Measurements from ENCODE around the gene RPS28.

RPS28 gene

GRCh38 chr19:8323781-8324185 is 2.5 kb downstream of the RPS28 start:
- peaks cover 6 to 7% of the 10 kb centered on the region in 2 donors for H3K36me3 ChIP-seq (ENCODE audit: control insufficient read depth in 1 of 2, insufficient read depth in 2 of 2, low read length in 2 of 2)
- H3K4me1 ChIP-seq (ENCODE audit: control insufficient read depth in 1 of 2, insufficient read depth in 2 of 2, low read length in 2 of 2): peaks cover 9 to 34% of the 10 kb centered on the region in 2 donors
- H3K27me3 ChIP-seq (ENCODE audit: low read depth, low read length): no peaks in the 10 kb centered on the region
- no peak overlapping the region for H3K27ac ChIP-seq (ENCODE audit: low read length)
- no peaks in the 10 kb centered on the region for H3K9me3 ChIP-seq (ENCODE audit: control insufficient read depth in 1 of 2, low read length in 2 of 2)
- H3K4me3 ChIP-seq (ENCODE audit: low read depth in 1 of 2, low read length in 2 of 2): no peak overlapping the region

GRCh38 chr19:8324186-8325050 is 3.1 kb downstream of the RPS28 start:
- H3K9me3 ChIP-seq (ENCODE audit: control insufficient read depth in 1 of 2, low read length in 2 of 2): no peaks in the 10 kb centered on the region
- no peaks in the 10 kb centered on the region for H3K27me3 ChIP-seq (ENCODE audit: low read depth, low read length)
- H3K4me1 ChIP-seq (ENCODE audit: control insufficient read depth in 1 of 2, insufficient read depth in 2 of 2, low read length in 2 of 2): peaks cover 9 to 34% of the 10 kb centered on the region in 2 donors
- no peak overlapping the region for H3K27ac ChIP-seq (ENCODE audit: low read length)
- H3K4me3 ChIP-seq (ENCODE audit: low read depth in 1 of 2, low read length in 2 of 2): no peak overlapping the region
- H3K36me3 ChIP-seq (ENCODE audit: control insufficient read depth in 1 of 2, insufficient read depth in 2 of 2, low read length in 2 of 2): peaks cover 6 to 7% of the 10 kb centered on the region in 2 donors

DNA sequence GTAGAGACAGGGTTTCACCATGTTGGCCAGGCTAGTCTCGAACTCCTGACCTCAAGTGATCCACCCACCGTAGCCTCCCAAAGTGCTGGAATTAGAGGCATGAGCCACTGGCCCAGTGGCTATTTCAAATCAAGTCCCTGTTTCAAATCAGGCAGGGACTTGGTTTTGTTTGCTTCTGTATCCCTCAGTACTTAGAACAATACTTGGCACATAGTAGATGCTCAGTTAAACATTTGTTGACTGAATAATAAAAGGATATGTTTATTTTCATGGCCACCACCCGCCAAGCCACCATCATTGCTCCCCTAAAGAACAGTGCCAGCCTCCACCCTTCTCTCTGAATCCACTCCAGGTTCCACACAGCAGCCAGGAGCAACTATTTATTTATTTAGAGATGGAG is 4.2 kb downstream of the RPS28 start:
- no peaks in the 10 kb centered on the region for H3K27me3 ChIP-seq (ENCODE audit: low read depth, low read length)
- no peak overlapping the region for H3K4me3 ChIP-seq (ENCODE audit: low read depth in 1 of 2, low read length in 2 of 2)
- peaks cover 9 to 24% of the 10 kb centered on the region in 2 donors for H3K4me1 ChIP-seq (ENCODE audit: control insufficient read depth in 1 of 2, insufficient read depth in 2 of 2, low read length in 2 of 2)
- H3K36me3 ChIP-seq (ENCODE audit: control insufficient read depth in 1 of 2, insufficient read depth in 2 of 2, low read length in 2 of 2): peaks cover 6 to 7% of the 10 kb centered on the region in 2 donors
- H3K27ac ChIP-seq (ENCODE audit: low read length): no peak overlapping the region
- no peaks in the 10 kb centered on the region for H3K9me3 ChIP-seq (ENCODE audit: control insufficient read depth in 1 of 2, low read length in 2 of 2)

DNA sequence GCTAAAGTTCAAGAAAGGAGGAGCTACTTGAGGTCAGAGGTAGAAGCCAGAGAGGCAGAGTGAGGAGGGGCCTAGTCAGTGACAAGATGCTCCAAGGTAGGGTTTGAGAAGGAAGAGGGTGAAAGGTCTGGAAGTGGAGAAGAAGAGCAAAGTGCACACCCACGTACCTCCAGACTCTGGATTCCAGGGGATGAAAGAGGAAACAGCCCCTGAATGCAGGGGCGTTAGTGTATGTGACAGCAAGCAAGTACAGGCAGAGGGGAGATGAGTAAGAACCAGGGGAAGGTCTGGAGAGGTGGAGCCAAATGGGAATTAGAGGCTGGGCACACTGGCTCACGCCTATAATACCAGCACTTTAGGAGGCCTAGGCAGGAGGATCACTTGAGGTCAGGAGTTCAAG is 8.7 kb downstream of the RPS28 start:
- Histone ChIP-seq H3K4me1 (ENCODE audit: control insufficient read depth in 1 of 2, insufficient read depth in 2 of 2, low read length in 2 of 2) (peaks cover 0 to 21% of the 10 kb centered on the region in 2 donors), H3K27me3 (ENCODE audit: low read depth, low read length) (peaks cover 17% of the 10 kb centered on the region), H3K36me3 (ENCODE audit: control insufficient read depth in 1 of 2, insufficient read depth in 2 of 2, low read length in 2 of 2) (no peaks in the 10 kb centered on the region), H3K9me3 (ENCODE audit: control insufficient read depth in 1 of 2, low read length in 2 of 2) (no peaks in the 10 kb centered on the region), H3K4me3 (ENCODE audit: low read depth in 1 of 2, low read length in 2 of 2) (no peak overlapping the region), H3K27ac (ENCODE audit: low read length) (no peak overlapping the region)

GRCh38 chr19:8331263-8331845 is 10.1 kb downstream of the RPS28 start:
- no peak overlapping the region for H3K4me3 ChIP-seq (ENCODE audit: low read depth in 1 of 2, low read length in 2 of 2)
- no peaks in the 10 kb centered on the region for H3K9me3 ChIP-seq (ENCODE audit: control insufficient read depth in 1 of 2, low read length in 2 of 2)
- no peaks in the 10 kb centered on the region for H3K36me3 ChIP-seq (ENCODE audit: control insufficient read depth in 1 of 2, insufficient read depth in 2 of 2, low read length in 2 of 2)
- H3K4me1 ChIP-seq (ENCODE audit: control insufficient read depth in 1 of 2, insufficient read depth in 2 of 2, low read length in 2 of 2): peaks cover 0 to 31% of the 10 kb centered on the region in 2 donors
- H3K27me3 ChIP-seq (ENCODE audit: low read depth, low read length): peaks cover 21% of the 10 kb centered on the region
- no peak overlapping the region for H3K27ac ChIP-seq (ENCODE audit: low read length)

DNA sequence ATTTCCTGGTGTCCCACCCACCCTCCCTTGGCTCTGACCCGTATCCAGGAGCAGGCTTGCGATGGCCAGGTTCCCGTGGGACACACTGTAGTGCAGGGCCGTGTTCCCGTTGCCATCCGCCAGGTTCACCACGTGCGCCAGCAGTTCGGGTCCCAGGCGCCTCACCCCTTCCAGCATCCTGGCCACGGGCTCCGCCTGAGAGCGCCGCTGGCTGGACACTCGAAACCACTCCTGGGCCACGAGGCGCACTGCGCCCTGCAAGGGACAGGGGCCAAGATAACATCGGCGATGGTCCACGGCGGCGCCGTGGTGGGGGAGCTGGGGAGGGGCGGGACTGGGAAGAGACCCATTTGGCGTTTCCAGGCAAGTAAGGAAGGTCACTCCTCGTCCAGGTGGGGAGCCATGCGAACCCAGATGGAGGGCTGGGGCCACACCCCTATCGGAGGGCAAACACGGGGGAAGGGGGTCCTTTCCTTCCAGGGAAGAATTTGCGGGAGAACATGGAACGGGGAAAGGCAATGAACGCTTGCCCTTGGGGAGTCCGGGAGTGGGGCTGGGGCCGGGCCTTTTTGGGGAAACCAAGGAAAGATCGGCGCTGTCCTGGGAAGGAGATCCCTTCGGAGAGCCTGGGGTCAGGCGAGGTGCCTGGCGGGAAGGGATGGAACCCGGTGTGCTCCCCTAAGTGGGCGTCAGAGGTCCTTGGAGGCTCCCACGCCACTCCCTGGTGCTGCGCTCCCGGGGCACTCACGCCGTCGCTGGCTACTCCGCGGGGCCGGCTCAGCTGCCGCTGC is 11.9 kb downstream of the RPS28 start:
- Histone ChIP-seq H3K9me3 (ENCODE audit: control insufficient read depth in 1 of 2, low read length in 2 of 2) (no peaks in the 10 kb centered on the region), H3K27ac (ENCODE audit: low read length) (no peak overlapping the region), H3K4me1 (ENCODE audit: control insufficient read depth in 1 of 2, insufficient read depth in 2 of 2, low read length in 2 of 2) (peaks cover 0 to 35% of the 10 kb centered on the region in 2 donors), H3K27me3 (ENCODE audit: low read depth, low read length) (peaks cover 21% of the 10 kb centered on the region), H3K36me3 (ENCODE audit: control insufficient read depth in 1 of 2, insufficient read depth in 2 of 2, low read length in 2 of 2) (no peaks in the 10 kb centered on the region), H3K4me3 (ENCODE audit: low read depth in 1 of 2, low read length in 2 of 2) (peak overlapping the region in 1 of 2 donors; percentile 52)

DNA sequence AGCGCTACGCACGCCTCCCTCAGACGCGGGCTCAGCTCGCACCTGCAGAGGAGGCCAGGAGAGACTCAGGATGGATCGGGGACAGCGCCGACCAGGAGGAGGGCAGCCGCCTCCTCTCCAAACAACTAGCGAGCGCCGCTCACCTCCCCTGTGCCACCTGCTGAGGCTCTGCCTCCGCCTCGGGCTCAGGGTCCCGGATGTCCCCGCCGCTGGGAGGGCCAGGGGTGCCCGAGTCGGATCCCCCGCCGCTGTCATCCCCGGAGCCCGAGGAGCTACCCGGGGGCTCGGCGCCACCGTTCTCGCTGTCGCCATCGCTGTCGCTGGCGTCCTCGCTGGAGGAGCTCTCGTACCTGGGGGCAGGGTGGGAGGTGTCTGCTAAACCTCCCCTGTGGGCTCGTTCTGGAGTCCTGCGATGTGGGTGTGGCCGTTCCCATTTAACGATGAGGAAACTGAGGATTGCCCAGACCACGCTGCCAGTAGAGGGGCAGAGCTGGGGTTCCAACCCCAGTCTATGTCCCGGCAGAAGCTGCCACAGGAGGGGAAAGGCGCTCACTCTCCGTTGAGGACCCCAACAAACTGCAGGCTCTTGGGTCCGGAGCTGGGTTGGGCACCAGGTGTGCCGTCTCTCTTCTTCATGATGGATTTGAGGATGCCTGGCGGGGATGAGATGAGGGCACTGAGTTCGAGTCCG is 12.6 kb downstream of the RPS28 start:
- Histone ChIP-seq H3K4me1 (ENCODE audit: control insufficient read depth in 1 of 2, insufficient read depth in 2 of 2, low read length in 2 of 2) (peaks cover 0 to 35% of the 10 kb centered on the region in 2 donors), H3K27ac (ENCODE audit: low read length) (no peak overlapping the region), H3K27me3 (ENCODE audit: low read depth, low read length) (peaks cover 21% of the 10 kb centered on the region), H3K9me3 (ENCODE audit: control insufficient read depth in 1 of 2, low read length in 2 of 2) (no peaks in the 10 kb centered on the region), H3K36me3 (ENCODE audit: control insufficient read depth in 1 of 2, insufficient read depth in 2 of 2, low read length in 2 of 2) (no peaks in the 10 kb centered on the region), H3K4me3 (ENCODE audit: low read depth in 1 of 2, low read length in 2 of 2) (peak overlapping the region in 1 of 2 donors; percentile 52)

DNA sequence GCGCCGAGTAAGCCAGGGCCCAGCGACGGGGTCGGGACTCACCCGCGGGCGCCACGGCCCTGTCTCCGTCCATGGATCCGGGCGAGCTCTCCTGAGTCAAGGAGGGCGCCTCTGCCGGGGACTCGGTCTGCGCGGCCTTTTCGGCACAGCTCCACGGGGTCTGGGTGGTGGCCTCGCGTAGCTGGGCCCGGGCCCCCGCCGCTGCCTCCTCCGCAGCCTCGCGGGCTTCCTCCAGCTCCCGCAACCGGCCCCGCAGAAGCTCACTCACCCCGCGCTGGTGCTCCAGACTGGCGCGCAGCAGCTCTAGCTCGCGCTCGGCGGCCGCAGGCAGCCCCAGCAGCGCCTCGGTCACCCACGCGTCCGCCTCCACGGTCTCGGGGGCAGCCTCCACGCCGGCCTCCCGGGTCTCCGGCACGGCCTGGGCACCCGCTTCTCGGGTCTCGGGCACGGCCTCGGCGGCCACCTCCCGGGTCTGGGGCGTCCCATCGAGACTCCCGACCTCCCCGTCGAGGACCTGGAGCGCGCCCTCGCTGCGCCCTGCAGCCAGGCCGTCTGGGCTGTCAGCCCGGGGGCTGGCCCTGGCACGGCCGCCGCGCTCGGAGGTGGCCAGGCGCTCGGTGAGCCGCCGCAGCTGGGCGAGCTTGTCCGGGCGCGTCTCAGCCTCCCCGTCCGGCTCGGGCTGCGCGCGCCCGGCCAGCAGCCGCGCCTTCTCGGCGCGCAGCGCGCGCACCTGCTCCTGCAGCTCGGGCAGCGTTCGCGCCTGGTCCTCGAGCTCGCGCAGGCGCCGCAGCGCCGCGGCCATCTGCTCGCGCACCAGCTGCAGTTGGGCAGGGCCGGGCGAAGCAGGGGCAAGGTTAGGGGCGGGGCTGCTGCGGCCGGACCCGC is 13.4 kb downstream of the RPS28 start:
- Histone ChIP-seq H3K27ac (ENCODE audit: low read length) (no peak overlapping the region), H3K9me3 (ENCODE audit: control insufficient read depth in 1 of 2, low read length in 2 of 2) (no peaks in the 10 kb centered on the region), H3K4me3 (ENCODE audit: low read depth in 1 of 2, low read length in 2 of 2) (peak overlapping the region in 1 of 2 donors; percentile 52), H3K4me1 (ENCODE audit: control insufficient read depth in 1 of 2, insufficient read depth in 2 of 2, low read length in 2 of 2) (peaks cover 0 to 35% of the 10 kb centered on the region in 2 donors), H3K36me3 (ENCODE audit: control insufficient read depth in 1 of 2, insufficient read depth in 2 of 2, low read length in 2 of 2) (no peaks in the 10 kb centered on the region), H3K27me3 (ENCODE audit: low read depth, low read length) (peaks cover 21% of the 10 kb centered on the region)

GRCh38 chr19:8335343-8336071 is 14.2 kb downstream of the RPS28 start:
- peak overlapping the region in 1 of 2 donors; percentile 52 for H3K4me3 ChIP-seq (ENCODE audit: low read depth in 1 of 2, low read length in 2 of 2)
- peaks cover 0 to 35% of the 10 kb centered on the region in 2 donors for H3K4me1 ChIP-seq (ENCODE audit: control insufficient read depth in 1 of 2, insufficient read depth in 2 of 2, low read length in 2 of 2)
- H3K27me3 ChIP-seq (ENCODE audit: low read depth, low read length): peaks cover 21% of the 10 kb centered on the region
- no peak overlapping the region for H3K27ac ChIP-seq (ENCODE audit: low read length)
- no peaks in the 10 kb centered on the region for H3K9me3 ChIP-seq (ENCODE audit: control insufficient read depth in 1 of 2, low read length in 2 of 2)
- H3K36me3 ChIP-seq (ENCODE audit: control insufficient read depth in 1 of 2, insufficient read depth in 2 of 2, low read length in 2 of 2): no peaks in the 10 kb centered on the region
